NT2/D1 (cell line): Measurements from ENCODE around the gene ADGRG1.
A peak's percentile ranks its signal among the peaks of the same experiment; 100 is the strongest.

ENCODE experiments used
- DNase-seq: peaks from one replicate; pipeline ENCODE4 v3.0.0-alpha.2; 2011; ENCODE audit warnings: low read depth, low spot score
- H3K27me3 ChIP-seq: 2 replicates; pipeline ENCODE4 v1.6.0; 2011; ENCODE audit warnings: mild to moderate bottlenecking; ENCODE audit not compliant: insufficient read length, insufficient read depth
- H3K36me3 ChIP-seq: 2 replicates; pipeline ENCODE4 v1.6.1; 2011; ENCODE audit warnings: mild to moderate bottlenecking, low read length, mixed read lengths; ENCODE audit not compliant: insufficient read depth, insufficient read length
- H3K4me1 ChIP-seq: 2 replicates; pipeline ENCODE4 v1.5.1; 2011; ENCODE audit not compliant: insufficient read depth, insufficient read length
- H3K4me3 ChIP-seq: 2 replicates; pipeline ENCODE4 v1.5.1; 2011; ENCODE audit warnings: low read depth; ENCODE audit not compliant: insufficient read length
- H3K9ac ChIP-seq: 2 replicates; pipeline ENCODE4 v1.6.0; 2011; ENCODE audit warnings: low read depth; ENCODE audit not compliant: insufficient read length
- H3K9me3 ChIP-seq: 2 replicates; pipeline ENCODE4 v1.5.1; 2011; ENCODE audit warnings: mild to moderate bottlenecking, low read length; ENCODE audit not compliant: insufficient read depth
- SUZ12 ChIP-seq: IDR thresholded peaks from 2 replicates; pipeline ENCODE4 v1.6.1; 2011; ENCODE audit not compliant: insufficient read length, insufficient read depth; ENCODE audit errors: extremely low read depth
- YY1 ChIP-seq: IDR thresholded peaks from 2 replicates; pipeline ENCODE4 v1.6.1; 2011; ENCODE audit not compliant: insufficient read length, insufficient read depth
- ZNF274 ChIP-seq: IDR thresholded peaks from 2 replicates; pipeline ENCODE4 v1.6.1; 2011; ENCODE audit warnings: mild to moderate bottlenecking, low read depth, low read length

Gene ADGRG1

DNA sequence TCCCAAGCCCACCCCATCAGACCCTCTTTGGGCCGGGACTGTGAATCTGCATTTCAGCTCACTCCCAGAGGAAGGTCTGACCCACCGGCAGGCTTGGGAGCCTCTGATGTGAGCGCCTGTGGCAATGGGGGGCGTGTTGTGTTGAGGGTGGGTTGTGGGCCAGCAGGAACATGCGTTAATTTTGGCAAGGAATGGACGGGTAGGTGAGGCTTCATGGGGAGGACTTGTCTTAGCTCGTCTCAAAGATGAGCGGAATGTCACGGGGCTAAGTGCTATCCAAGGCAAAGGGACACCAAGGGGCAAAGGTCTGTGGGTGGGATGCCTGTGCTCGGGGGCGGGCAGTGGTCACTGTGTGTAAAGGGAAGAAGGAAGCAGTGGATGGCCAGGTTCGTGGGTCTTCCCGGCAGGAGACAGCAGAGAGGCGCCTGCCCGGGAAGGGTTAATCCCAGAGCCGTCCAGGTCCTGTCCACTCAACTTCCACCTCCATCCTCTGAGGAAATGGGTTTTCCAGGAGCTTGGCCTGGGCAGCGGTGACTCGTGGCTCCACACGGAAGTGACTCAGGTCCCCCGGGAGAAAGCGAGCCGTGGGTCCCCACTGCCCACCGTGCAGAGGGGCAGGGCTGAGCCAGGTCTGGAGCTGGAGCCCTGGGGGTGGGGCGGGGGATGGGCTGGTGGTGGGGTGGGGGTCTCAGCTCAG, 17.4 kb downstream of the ADGRG1 start:
- Histone ChIP-seq H3K4me3 (no peak overlapping the region), H3K36me3 (peaks cover 5% of the 10 kb centered on the region), H3K27me3 (no peaks in the 10 kb centered on the region), H3K4me1 (peaks cover 5% of the 10 kb centered on the region), H3K9ac (no peak overlapping the region), H3K9me3 (no peaks in the 10 kb centered on the region)
- TF ChIP-seq SUZ12: no peak
- TF ChIP-seq ZNF274: no peak
- no peak for TF ChIP-seq YY1
- no peak for DNase-seq

DNA sequence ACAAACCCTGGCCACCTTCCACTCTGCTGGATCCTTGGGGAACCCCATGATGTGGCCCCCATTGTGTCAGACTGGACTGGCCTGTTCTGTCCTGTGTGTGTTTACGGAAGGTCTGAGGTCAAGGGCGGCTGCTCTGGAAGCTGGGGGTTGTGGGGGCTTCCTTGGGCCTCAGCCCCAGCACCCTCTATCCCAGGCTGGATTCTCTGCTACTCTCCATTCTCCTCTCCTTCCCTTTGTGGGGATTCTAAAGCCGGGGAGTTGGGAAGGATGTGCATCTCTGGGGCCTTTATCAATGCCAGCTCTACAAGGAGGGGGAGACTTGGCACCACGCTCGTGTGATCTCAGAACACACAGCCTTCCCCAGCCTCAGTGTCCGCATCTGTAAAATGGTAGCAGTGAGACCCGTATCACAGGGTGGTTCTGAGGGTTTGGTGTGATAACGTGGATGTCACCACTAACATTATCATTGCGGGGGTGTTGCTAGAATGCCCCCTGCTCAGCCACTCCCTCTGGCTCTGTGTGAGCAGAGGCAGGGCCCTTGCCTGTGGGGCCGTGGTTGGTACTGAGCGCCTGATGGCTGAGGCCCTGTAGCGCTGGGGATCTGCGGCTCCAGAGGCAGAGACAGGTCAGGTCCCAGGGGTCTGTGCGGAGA, 18.1 kb downstream of the ADGRG1 start:
- Histone ChIP-seq H3K9me3 (no peaks in the 10 kb centered on the region), H3K36me3 (peaks cover 9% of the 10 kb centered on the region), H3K4me3 (no peak overlapping the region), H3K27me3 (no peaks in the 10 kb centered on the region), H3K9ac (no peak overlapping the region), H3K4me1 (peaks cover 7% of the 10 kb centered on the region)
- TF ChIP-seq ZNF274 (no peak), YY1 (no peak), SUZ12 (no peak)
- no peak for DNase-seq

DNA sequence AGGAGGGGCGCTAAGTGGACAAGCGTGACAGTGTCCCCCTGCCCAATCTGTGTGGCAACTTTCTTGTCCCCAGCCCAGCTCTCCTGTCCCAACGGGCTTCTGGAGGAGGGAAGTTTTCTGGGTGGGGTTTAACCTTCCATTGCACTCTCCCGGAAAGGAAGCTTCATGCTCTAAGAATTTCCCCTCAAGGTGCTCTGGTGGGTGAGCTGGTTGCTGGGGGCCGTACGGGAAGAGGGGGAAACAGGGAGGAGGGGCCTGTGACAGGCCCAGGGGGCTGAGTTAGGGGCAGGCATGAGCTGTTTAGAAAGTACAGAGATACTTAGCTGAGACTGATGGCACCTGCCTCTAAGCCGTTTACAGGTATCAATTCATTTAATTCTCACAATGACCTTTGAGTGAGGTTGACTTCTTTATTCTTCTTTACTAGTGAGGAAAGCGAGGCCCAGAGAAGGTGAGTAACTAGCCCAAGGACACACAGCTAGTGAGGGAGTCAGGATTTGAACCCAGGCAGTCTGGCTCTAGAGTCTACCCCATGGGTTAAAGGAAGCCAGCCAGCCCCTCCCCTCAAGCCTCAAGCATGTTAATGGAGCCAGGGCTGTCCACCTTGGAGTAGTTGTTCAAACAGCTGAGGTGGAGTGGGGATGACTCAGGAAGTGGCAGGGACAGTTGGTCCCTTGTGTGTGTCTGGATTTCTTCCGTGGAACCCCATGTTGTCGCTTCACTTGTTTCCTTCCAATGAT, 18.9 kb downstream of the ADGRG1 start:
- H3K4me1 ChIP-seq: peaks cover 8% of the 10 kb centered on the region
- TF ChIP-seq ZNF274 (no peak), SUZ12 (no peak), YY1 (no peak)
- H3K4me3 ChIP-seq: no peak overlapping the region
- H3K9ac ChIP-seq: no peak overlapping the region
- H3K9me3 ChIP-seq: no peaks in the 10 kb centered on the region
- H3K27me3 ChIP-seq: no peaks in the 10 kb centered on the region
- peaks cover 9% of the 10 kb centered on the region for H3K36me3 ChIP-seq
- DNase-seq: no peak

DNA sequence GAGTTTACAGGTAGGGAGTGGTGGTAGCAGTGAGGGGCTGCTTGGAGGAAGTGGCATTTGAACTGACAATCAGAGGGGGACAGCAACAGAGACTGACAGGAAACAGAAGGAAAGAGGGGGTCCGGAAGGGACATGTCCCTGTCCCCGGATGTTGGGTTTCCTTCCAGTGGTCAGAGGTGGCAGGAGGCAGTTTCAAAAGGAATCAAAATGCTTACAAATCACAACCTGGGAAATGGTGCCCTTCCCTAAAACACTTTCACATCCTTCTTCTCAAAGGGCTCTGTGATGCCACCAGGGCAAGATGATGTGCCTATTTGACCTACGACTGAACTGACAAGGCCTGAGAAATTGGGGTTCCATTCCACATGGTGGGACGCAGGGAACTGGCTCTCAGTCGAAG, 19.7 kb downstream of the ADGRG1 start:
- Histone ChIP-seq H3K4me1 (peaks cover 10% of the 10 kb centered on the region), H3K9ac (no peak overlapping the region), H3K9me3 (no peaks in the 10 kb centered on the region), H3K4me3 (no peak overlapping the region), H3K36me3 (peaks cover 9% of the 10 kb centered on the region), H3K27me3 (no peaks in the 10 kb centered on the region)
- TF ChIP-seq ZNF274: no peak
- TF ChIP-seq SUZ12: no peak
- TF ChIP-seq YY1: no peak
- no peak for DNase-seq

DNA sequence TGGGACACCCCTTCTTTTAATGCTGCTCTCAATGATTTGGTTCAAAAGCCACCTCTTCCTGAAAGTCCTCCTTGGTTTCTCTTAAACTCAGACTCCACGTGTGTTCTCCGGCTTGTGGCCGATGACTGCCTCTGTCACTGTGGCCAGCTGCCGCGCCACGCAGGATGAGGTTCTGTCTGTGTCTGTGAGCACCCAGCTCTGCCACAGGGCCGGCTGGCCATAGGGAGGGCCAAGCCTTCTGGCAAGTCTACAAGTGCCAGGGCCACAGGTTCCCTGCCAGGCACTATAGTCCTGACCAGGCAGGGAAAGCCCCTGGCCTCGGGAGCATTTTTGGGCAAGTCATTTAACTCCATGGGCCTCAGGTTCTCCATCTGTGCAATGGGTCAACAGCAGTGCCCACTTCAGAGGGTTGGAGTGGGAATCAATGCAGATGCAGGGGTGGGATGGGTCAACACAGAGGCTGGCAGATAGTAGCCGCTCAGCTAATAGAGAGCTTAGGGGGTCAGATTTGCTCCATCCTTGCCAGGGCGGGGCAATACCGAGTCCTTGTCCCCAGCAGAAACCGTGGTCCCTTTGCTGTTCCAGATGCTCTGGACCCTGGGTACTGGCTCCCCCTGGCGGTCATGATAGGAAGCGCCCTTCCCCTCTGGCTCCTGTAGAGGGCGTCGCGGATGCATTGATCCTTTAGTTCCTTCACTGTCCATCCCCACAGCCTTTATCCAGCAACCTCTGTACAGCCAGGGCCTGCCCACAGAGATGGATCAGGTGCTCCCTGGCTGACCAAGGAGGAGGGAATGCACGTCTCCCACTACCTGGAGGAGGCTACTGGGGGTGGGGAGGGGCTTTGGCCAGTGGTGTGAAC, 20.4 kb downstream of the ADGRG1 start:
- Histone ChIP-seq H3K36me3 (peaks cover 9% of the 10 kb centered on the region), H3K4me3 (no peak overlapping the region), H3K27me3 (no peaks in the 10 kb centered on the region), H3K9me3 (no peaks in the 10 kb centered on the region), H3K4me1 (peaks cover 17% of the 10 kb centered on the region), H3K9ac (no peak overlapping the region)
- no peak for TF ChIP-seq SUZ12
- TF ChIP-seq YY1: no peak
- TF ChIP-seq ZNF274: no peak
- peak; percentile 83 for DNase-seq

DNA sequence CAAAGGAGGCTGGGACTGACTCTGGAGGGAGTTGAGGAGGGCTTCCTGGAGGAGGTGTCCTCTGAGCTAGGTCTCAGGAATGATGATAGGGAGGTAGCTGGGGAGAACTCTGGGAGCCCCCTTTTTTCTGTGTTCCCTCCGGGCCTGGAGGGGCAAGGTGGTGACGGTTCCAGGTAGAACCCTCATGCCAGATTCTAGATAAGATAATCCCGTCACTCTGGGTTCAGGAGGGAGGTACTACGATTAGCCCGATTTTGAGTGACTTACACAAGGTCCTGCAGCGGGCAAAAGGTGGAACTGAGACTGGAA, 21.0 kb downstream of the ADGRG1 start:
- H3K4me1 ChIP-seq: peaks cover 16% of the 10 kb centered on the region
- no peak for TF ChIP-seq ZNF274

DNA sequence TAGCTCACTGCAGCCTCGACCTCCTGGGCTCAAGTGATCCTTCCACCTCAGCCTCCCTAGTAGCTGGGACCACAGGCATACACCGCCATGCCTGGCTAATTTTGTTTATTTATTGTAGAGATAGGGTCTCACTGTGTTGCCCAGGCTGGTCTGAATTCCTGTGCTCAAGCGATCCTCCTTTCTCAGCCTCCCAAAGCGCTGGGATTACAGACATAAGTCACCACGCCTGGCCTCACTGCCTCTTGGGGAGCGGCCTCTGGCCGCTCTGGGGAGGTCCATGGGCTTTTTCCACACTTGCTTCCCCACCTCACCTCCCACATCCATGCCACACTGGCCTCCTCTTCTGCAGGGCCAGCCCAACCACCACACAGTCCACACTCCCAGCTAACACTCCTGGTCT, 21.4 kb downstream of the ADGRG1 start:
- H3K36me3 ChIP-seq: peaks cover 4% of the 10 kb centered on the region
- no peak overlapping the region for H3K9ac ChIP-seq
- H3K27me3 ChIP-seq: no peaks in the 10 kb centered on the region
- no peak overlapping the region for H3K4me3 ChIP-seq
- H3K9me3 ChIP-seq: no peaks in the 10 kb centered on the region
- TF ChIP-seq SUZ12 (no peak), YY1 (no peak), ZNF274 (no peak)
- no peak for DNase-seq
- peaks cover 14% of the 10 kb centered on the region for H3K4me1 ChIP-seq

More for the DNA sequence above, 21.0 kb downstream of the ADGRG1 start:
- H3K27me3 ChIP-seq: no peaks in the 10 kb centered on the region
- DNase-seq: no peak
- H3K4me3 ChIP-seq: no peak overlapping the region
- H3K9me3 ChIP-seq: no peaks in the 10 kb centered on the region
- peaks cover 5% of the 10 kb centered on the region for H3K36me3 ChIP-seq
- no peak overlapping the region for H3K9ac ChIP-seq
